Stimulated activated CD4-positive, alpha-beta T cell treated with anti-CD3 and anti-CD28 coated beads, Interleukin-4, amount 100 ng/mL, for 1 hour (primary cell): ENCODE measurements around the gene LRRC3C.
A peak's percentile ranks its signal among the peaks of the same experiment; 100 is the strongest.

Experiments
- DNase-seq: peaks from one replicate; pipeline ENCODE4 v3.0.0-alpha.2; 2020

LRRC3C gene

DNA sequence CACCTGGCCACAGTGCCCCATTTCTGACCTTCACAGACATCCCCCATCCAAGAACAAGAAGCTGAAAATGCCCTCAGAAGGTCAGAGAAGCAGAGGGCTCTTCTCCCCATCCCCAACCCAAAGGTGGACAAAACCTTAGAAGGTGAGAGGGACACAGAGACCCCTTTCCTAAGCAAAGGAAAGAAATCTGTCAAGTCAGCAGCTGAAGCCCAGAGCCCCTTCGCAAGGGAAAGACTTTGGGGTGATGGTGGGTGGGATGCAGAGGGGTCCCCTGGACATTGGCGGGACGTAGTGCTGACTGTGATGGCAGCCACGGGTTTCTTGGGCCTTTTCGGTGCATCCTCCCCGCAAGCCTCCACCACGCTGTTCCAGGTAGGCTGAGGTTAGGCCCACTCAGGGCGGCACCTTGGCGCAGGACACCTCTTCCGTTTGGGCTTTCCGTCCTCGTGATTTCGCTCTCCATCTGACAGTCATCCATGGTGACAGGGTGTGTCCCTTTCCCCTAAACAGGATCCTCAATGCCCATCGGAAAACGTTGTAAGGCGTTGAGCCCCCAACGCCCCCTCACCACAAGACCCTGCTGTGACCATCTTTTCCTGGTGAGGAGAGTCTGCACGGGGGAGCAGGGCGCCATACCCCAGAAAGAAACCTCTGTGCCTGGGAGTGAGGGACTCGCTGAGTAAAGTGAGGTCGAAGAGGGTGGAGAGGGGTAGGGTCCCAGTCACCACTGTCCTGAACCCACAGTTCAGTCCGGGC, 24.6 kb downstream of the LRRC3C start:
- DNase-seq, result no peak

DNA sequence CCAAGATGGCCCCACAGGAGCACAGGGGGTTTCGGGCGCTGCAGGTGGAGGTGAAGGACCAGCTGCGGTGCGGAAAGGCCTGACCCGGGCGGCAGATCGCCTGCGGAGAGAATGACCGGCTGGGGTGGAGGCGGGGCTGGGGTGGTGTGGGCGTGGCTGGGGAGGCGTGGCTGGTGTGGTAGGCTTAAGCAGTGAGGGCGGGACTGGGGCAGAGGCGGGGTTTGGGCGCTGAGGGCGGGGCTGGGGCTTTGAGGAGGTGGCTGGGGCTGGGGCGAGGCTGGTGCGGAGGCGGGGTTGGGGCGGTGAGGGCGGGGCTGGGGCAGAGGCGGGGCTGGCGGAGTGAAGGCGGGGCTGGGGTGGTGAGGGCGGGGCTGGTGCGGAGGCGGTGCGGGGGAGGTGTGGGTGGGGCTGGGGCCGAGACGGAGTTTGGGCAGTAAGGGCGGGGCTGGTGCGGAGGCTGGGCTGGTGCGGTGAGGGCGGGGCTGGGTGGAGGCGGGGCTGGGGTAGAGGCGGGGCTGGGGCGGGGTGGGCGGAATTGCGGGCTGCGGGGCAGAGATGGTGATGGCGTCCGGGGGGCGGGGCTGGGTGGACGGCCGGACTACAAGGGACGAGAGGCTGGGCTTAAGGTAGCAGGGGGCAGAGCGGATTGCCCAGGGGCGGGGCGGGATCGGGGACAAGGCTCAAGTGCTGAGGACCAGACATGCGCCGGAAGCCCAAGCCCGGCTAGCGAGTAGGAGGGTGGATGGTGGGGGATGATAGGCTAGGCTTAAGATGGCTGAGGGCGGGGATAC, 25.3 kb downstream of the LRRC3C start:
- peak; percentile 87 for DNase-seq

DNA sequence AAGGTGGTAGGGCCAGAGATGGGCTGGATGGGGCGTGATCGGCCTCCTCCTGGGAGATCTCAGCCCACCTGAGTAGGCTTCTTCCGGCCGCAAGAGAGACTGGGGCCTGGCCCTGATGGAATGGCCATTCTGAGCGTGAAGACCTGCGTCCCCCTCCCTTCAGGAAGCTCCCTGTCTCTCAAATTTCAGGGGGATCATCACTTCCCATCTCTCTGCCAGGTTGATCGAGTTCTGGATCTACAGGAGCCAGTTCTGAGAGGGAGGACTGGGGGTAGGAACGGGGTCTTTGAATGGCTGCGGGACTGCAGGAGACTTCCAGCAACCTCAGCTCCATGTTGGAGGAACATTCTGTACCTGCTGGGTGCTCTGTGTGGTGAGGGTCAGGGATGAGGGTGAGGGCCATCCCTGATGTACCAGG, 25.9 kb downstream of the LRRC3C start:
- DNase-seq, result no peak

DNA sequence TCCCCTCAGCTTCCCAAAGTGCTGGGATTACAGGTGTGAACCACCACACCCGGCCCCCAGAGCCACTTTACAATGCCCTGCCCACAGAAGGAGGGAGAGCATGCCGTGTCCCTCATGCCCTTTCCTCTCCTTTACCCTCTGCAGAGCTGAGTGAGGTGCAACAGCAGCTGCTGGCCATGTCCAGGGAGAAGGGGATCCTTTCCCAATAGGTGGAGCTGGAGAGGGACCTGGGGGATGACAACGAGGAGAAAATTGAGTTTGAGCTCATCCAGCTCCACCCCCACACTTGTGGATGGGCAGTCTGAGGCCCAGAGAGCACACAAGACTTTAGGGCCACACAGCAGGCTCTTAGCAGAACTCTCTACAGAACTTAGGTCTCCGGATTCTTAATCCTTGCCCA, 27.3 kb downstream of the LRRC3C start:
- no peak for DNase-seq

GRCh38 chr17:39955726-39956225, 28.2 kb downstream of the LRRC3C start:
- DNase-seq, result no peak

- DNase-seq, result no peak
Measured at GRCh38 chr17:39960524-39961041, 33.1 kb downstream of the LRRC3C start.

DNA sequence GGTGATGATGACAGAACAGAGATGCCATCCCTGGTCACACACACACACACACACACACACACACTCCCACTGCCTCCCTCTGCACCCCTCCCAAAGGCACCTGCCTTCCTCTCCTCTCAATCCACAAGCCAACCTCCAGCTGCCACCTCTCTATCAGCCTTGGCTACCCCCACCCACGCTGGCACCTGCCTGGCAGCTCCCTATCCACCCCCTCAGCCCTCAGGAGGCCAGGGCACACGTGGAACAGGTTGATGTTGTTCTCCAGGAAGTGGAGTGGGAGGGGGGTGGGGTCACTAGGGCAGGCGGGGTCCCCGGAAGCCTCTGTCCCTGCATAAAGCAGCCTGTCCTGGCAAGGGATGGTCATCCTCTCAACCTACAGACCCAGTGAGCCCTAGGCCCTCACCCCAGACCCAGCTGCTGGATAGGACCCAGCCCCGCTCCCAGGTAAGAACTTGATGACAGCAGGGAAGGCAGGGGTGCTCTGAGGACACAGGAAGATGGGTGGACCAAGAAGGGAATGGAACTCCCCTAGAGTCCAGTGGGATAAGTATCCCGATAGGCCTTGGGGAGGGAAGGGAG, 35.2 kb downstream of the LRRC3C start, which contains the start of gene GSDMA:
TSS of gene GSDMA (plus strand) at position 363 of the 579 bp plus-strand sequence. CDS start 2,684 bp downstream, outside the sequence.
- DNase-seq, result peak; percentile 23

DNA sequence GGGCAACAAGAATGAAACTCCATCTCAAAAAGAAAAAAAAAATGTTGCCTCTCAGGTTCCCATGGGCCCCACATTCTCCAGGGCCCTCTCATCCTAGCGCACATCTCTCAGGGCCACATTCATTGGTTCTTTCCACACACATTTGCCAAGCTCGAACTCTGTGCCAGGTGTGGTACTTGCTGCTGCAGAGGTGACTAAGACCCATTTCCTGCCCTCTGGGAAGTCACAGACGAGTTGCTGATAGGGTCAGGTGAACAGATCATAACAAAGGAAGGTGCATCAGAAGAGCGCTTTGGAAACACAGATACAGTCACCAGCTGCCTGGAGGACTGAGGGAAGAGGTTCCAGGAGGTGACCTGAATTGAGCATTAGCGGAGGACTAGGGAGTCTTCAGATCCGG, 36.3 kb downstream of the LRRC3C start:
- DNase-seq, result peak; percentile 8

- no peak for DNase-seq
Measured at GRCh38 chr17:39965017-39965699, 37.6 kb downstream of the LRRC3C start.

DNA sequence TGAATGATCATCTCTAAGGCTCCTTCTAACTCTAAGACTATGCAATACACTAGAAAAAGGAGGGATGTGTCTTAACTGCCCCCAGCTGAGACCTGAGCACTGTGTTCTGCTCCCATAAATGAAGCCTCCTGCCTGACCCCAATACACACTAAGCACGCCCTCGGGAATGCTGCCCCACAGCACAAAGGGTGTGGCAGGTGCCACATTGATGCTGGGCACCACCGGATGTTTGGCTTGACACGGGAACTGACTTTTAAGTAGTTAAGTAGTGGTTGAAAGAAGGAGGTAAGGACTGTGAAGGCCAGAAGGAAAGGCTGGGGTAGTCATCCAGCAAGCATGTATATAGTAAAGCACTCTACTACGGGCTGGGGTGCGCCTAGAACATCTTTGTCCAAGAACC, 39.2 kb downstream of the LRRC3C start:
- no peak for DNase-seq

DNA sequence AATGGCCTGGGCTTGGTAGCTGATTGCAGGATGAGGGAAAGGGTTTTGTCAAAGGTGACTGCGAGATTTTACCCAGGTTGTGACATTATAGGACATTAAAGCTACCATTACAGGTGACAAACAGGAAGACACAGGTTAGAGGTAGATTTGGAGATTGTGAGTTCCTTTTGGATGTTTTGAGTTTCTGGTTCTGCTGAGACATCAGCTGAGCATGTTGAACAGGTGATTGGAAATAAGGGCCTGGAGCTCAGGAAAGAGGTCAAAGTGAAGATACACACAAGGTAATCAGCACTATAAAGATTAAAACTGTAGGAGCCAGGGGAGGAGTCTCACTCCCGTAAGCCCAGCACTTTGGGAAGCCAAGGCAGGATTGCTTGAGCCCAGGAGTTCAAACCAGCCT, 41.2 kb downstream of the LRRC3C start:
- DNase-seq, result no peak

- DNase-seq, result no peak
Measured at GRCh38 chr17:39969375-39969774, 41.8 kb downstream of the LRRC3C start.

DNA sequence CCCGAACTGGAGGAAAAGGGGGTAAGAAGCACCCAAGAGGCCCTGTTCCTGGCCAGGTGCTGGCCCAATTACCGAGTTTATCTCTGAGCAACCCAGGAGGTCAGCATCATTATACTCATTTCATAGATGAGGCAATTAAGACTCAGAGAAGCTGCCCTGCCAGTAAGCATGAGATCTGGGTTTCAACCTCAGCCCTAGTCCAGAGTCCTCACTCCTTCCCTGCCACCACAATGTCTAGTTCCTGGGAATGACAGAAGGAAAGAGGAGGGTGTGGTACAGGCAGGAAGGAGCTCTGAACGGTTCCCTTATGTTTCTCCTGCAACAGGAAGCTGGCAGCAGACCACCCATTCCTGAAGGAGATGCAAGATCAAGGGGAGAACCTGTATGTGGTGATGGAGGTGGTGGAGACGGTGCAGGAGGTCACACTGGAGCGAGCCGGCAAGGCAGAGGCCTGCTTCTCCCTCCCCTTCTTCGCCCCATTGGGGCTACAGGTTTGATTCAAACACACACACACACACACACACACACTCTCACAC, 42.7 kb downstream of the LRRC3C start:
- DNase-seq, result no peak

GRCh38 chr17:39971076-39971603, 43.6 kb downstream of the LRRC3C start:
- DNase-seq, result no peak

GRCh38 chr17:39972271-39972670, 44.7 kb downstream of the LRRC3C start:
- no peak for DNase-seq

DNA sequence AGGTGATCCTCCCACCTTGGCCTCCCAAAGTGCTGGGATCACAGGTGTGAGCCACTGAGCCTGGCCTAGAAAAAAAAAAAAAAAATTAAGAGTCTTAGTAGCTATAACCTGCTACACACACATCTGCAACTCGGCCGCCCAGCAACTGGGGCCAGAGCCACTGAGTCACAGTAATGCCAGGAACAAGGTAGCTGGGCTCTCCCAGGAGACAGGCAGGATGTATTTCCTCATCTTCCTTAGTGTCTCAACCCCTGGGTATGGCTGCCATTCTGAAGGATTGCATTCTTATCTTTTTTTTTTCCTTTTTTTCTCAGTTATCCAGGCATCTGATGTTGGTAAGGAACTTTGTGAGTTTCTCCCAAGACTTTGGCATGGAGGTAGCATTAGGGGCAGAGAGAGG, 46.0 kb downstream of the LRRC3C start:
- DNase-seq, result no peak

DNA sequence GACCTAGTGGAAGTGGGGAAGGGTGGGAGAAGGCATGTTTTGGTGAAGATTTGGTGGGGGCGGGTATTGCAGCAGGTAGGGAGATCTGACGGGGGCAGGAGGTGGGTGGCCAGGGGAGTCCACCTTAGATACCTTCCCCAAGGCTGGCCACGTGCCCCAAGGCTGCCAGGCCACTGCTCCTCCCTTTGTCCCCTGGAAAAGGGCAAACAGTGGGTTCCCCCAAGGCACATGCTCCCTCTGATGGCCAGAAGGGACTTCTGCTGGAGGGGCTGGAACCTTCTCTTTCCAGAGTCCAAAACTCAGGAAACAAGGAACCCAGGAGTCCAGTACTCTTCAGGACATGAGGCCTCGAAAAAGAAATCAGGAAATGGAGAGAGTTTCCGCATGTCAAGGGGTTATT, 46.9 kb downstream of the LRRC3C start:
- DNase-seq, result no peak

- DNase-seq, result no peak
Measured at GRCh38 chr17:39975801-39976200, 48.3 kb downstream of the LRRC3C start.

GRCh38 chr17:39979016-39979670, 51.6 kb downstream of the LRRC3C start:
- no peak for DNase-seq

DNA sequence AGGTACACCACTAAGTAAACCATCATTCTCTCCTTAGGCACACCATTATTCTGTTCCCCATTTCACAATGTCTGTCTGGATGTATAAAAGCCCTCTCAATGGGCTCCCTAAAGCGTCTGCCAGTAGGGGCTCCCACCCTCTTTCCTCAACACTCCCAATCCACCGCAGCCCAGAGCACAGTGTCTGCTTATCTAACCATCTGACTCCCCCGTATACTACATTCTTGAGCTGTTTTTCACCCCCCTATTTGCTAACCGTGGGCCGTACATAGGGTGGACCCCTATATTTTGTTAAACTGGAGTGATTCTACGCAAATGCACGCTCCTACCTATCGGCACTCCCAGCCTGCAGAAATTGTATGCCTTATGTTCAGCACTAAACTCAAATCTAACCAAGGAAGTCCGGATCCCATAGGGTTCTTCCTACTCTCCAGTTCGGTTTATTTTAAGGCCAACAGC, 52.4 kb downstream of the LRRC3C start:
- DNase-seq, result peak; percentile 21
